Measurements from ENCODE around the gene TSPAN3.

- no peak for TF ChIP-seq EZH2phosphoT487 (IDR thresholded peaks at IDR 0.05; ENCODE audit: borderline replicate concordance, low read depth, low read length)
- TF ChIP-seq, protein P1, sequence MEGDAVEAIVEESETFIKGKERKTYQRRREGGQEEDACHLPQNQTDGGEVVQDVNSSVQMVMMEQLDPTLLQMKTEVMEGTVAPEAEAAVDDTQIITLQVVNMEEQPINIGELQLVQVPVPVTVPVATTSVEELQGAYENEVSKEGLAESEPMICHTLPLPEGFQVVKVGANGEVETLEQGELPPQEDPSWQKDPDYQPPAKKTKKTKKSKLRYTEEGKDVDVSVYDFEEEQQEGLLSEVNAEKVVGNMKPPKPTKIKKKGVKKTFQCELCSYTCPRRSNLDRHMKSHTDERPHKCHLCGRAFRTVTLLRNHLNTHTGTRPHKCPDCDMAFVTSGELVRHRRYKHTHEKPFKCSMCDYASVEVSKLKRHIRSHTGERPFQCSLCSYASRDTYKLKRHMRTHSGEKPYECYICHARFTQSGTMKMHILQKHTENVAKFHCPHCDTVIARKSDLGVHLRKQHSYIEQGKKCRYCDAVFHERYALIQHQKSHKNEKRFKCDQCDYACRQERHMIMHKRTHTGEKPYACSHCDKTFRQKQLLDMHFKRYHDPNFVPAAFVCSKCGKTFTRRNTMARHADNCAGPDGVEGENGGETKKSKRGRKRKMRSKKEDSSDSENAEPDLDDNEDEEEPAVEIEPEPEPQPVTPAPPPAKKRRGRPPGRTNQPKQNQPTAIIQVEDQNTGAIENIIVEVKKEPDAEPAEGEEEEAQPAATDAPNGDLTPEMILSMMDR (conservative IDR thresholded peaks at IDR 0.05; ENCODE audit: low read length): no peak
Observed at GRCh38 chr15:77035999-77036471, 34.9 kb downstream of the TSPAN3 start.

Data from OCI-LY7 (cell line).